Measurements from ENCODE around the gene GOLM1. TPM values are rescaled to one million over a fixed set of nuclear protein-coding genes. Genes with fewer than 3 reads are reported as not detected.
A peak's percentile ranks its signal among the peaks of the same experiment; 100 is the strongest.

The GOLM1 gene
- total RNA-seq, 6 experiments from 2014 or later, result 5.8 to 51.6 (median 15.9) TPM

DNA sequence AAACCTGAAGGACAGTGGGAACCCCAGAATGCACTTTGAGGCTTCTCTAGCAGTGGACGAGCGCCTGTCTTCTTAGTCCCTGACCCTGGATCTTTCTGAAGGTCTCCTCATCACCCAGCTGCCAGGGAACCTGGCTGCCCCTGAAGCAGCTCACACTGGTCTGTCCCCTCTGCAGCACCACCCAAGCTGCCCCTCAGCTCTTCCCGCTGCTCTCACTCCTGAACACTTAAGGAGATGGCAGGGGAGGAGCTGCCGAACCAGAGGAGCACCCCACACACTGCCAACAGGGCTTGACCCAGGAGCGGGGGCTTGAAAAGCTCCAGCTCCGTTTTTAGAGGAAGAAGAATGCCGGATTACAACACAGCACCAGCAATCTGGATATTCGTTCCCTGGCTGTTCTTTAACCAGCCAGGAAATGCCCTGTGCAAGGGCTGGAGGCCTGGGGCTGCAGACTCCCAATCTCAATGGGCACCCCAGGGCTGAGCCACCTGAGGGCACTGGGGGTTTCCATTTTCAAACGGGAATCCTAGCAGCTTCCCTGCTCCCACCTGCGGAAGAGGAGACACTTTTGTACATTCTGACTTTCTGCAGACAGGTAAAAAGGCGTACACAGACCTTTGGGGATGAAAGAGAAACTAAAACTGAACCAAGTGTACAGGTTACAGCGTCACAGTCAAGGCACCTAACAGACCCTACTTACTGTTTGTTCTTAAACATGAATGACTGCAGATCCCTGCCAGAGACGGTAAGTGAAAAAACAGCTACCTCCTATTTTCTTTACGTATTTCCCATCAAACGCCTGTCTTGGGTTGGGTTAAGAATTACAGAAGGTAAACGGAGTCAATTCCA lies 36.3 kb downstream of the GOLM1 start:
- ATAC-seq (peak; percentile 86 to 91 (median 90)), DNase-seq (peak in 2 of 3 donors; percentile 36 to 52)
- WGBS (ENCODE audit: insufficient coverage, low coverage, low lambda C conversion rate, missing lambda C conversion rate), result 30% methylated on average over 11 of the region's 16 CpGs
- Histone ChIP-seq H3K27me3 (no peaks in the 10 kb centered on the region), H3K27ac (peak overlapping the region; percentile 23 to 56 (median 54)), H3K36me3 (no peaks in the 10 kb centered on the region), H3K4me3 (peak overlapping the region; percentile 25 to 59 (median 50)), H3K9me3 (no peaks in the 10 kb centered on the region), H3K4me1 (peaks cover 0 to 13% (median 2%) of the 10 kb centered on the region in 4 donors)
- TF ChIP-seq, protein P1, sequence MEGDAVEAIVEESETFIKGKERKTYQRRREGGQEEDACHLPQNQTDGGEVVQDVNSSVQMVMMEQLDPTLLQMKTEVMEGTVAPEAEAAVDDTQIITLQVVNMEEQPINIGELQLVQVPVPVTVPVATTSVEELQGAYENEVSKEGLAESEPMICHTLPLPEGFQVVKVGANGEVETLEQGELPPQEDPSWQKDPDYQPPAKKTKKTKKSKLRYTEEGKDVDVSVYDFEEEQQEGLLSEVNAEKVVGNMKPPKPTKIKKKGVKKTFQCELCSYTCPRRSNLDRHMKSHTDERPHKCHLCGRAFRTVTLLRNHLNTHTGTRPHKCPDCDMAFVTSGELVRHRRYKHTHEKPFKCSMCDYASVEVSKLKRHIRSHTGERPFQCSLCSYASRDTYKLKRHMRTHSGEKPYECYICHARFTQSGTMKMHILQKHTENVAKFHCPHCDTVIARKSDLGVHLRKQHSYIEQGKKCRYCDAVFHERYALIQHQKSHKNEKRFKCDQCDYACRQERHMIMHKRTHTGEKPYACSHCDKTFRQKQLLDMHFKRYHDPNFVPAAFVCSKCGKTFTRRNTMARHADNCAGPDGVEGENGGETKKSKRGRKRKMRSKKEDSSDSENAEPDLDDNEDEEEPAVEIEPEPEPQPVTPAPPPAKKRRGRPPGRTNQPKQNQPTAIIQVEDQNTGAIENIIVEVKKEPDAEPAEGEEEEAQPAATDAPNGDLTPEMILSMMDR (IDR thresholded peaks at IDR 0.05), result no peak
- peak; percentile 31 for TF ChIP-seq POLR2A (IDR thresholded peaks at IDR 0.05)
- intact Hi-C loops (cut with DNase I), result no loop called here

DNA sequence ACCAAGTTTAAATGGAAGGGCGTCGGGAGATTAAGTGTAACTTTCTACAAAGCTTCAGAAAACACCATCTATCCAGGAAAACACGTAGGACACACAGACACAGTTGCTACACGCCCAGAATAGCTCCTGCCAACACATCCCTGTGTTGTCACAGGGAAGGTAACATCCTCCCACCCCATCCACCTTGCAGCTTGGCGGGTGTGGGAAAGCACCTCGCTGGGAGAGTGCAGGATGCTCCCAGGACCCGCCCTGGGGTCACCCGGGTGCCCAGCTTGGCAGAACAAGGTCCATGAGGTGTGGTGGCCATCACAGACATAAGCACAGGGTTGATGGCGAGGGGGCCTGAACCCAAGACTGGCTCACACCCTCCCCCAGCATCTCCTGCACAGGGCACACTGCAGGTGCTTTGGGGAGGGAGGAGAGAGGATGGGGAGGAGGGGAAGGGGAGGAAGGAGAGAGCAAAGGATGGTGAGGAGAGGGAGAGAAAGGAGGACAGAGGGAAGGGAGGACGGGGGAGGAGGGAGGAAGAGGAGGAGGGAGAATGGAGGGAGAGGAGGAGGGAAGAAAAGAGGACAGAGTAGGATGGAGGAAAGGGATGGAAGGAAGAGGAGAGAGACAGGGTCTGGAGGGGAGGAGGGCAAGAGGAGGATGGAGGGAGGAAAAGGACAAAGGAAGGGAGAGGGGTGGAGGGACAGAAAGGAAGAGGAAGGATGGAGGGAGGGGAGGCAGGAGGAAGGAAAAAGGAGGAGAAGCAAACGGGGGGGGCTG lies 37.2 kb downstream of the GOLM1 start:
- Histone ChIP-seq H3K4me1 (peaks cover 0 to 13% (median 2%) of the 10 kb centered on the region in 4 donors), H3K27me3 (no peaks in the 10 kb centered on the region), H3K4me3 (no peak overlapping the region), H3K9me3 (no peaks in the 10 kb centered on the region), H3K27ac (no peak overlapping the region), H3K36me3 (no peaks in the 10 kb centered on the region)
- peak in 1 of 4 donors; percentile 71 for ATAC-seq
- intact Hi-C loops (cut with DNase I), result no loop called here
- no peak for TF ChIP-seq POLR2A (IDR thresholded peaks at IDR 0.05)
- TF ChIP-seq, protein P1 (IDR thresholded peaks at IDR 0.05), result no peak
- DNase-seq, result peak in 1 of 3 donors; percentile 50
- WGBS (ENCODE audit: insufficient coverage, low coverage, low lambda C conversion rate, missing lambda C conversion rate), result 59% methylated on average over 8 of the region's 11 CpGs

DNA sequence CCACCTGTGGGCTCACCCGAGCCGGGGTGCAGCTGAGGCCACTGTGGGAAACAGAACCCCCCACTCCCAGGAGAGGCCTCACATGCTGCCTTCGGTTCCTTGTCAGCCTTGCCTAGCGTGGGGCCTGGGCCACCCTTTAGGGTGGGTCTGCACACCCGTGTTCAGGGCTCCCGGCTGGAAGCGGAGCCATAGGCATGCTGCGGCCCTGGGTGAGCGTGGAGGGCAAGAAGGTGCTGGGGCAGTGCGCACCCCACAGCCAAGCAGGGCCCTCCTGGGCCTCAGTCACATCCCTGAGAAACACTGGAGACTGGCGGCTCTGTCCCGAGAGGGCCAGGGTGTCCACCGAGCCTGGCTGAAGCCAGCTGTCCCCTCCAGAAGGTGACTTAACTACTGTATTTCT lies 41.9 kb downstream of the GOLM1 start:
- Histone ChIP-seq H3K27ac (no peak overlapping the region), H3K9me3 (no peaks in the 10 kb centered on the region), H3K36me3 (no peaks in the 10 kb centered on the region), H3K4me3 (no peak overlapping the region), H3K4me1 (peaks cover 0 to under 1% (median 0%) of the 10 kb centered on the region in 4 donors), H3K27me3 (no peaks in the 10 kb centered on the region)
- TF ChIP-seq POLR2A (IDR thresholded peaks at IDR 0.05), result no peak
- TF ChIP-seq, protein P1 (IDR thresholded peaks at IDR 0.05), result no peak
- ATAC-seq, result peak in 2 of 4 donors; percentile 10 to 28
- 89% methylated on average over 3 of the region's 13 CpGs for WGBS (ENCODE audit: insufficient coverage, low coverage, low lambda C conversion rate, missing lambda C conversion rate)
- DNase-seq, result no peak
- intact Hi-C loops (cut with DNase I), result no loop called here

DNA sequence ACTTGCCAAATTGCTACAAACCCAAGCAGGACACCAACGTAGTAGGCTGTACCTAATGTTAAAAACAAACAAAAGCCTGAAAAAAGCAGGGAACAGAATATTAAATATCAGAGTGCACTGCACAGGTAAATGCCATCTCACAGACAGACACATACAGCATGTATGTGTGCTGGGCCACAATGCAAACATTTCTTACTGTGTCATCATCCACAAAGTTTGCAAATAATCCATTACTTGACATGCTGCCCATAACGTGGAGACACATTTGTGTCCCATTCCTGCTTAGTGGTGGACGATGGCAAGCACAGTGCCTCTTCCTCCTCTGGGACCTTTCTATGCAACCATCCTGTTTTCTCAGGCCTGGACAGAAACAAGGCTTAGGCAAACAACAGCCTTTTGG lies 44.7 kb downstream of the GOLM1 start:
- ATAC-seq (peak in 2 of 4 donors; percentile 56 to 66), DNase-seq (no peak)
- Histone ChIP-seq H3K9me3 (no peaks in the 10 kb centered on the region), H3K27ac (no peak overlapping the region), H3K36me3 (no peaks in the 10 kb centered on the region), H3K4me1 (no peaks in the 10 kb centered on the region), H3K4me3 (no peak overlapping the region), H3K27me3 (no peaks in the 10 kb centered on the region)
- intact Hi-C loops (cut with DNase I), result no loop called here
- TF ChIP-seq, protein P1 (IDR thresholded peaks at IDR 0.05), result no peak
- TF ChIP-seq POLR2A (IDR thresholded peaks at IDR 0.05), result no peak
- WGBS (ENCODE audit: insufficient coverage, low coverage, low lambda C conversion rate, missing lambda C conversion rate), result 43% methylated on average over 3 of the region's 3 CpGs
